Measurements from ENCODE around the gene NCKAP5L. TPM values are rescaled to one million over a fixed set of nuclear protein-coding genes. Genes with fewer than 3 reads are reported as not detected.

Gene NCKAP5L
- total and polyA plus RNA-seq, 9 of the 15 experiments (the other 6 are each of a cell fraction or from before 2014, with no cell fraction given), result 0.01 to 14.4 (median 3.7) TPM

DNA sequence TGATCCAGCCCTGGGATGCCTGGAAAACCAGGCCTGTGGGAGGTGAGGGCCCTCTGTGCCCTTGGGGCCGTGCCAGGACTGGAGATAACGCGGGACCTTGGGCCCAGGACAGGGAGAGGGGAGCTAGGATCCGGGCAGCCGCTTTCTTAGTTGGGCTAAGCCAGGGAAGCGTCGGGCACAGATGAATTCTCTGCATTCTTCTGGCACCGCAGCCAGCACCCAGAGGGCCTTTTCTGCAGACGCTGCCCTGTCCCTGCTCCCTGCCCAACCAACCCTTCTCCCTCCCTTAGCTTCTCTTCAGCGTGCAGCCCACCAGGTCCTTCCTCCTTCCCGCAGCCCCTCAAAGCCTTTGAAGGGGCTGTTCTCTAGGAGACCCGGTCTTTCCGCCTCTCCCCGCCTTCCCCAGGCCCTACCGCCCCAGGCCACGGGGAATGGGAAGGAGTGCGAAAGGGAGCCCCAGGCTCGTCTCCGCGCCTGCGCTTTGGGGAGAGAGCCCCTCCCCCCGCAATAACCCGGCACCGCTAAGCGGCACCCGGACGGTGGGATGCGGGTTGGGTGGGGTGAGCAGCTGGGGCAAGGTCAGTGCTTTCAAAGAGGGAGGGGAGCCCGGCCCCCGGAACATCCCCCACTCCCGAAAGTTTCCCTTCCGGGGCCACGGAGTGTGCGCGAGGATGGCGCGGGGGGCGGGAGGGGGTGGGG is 663 bp downstream of the NCKAP5L start (continued):
- TF ChIP-seq, protein P1, sequence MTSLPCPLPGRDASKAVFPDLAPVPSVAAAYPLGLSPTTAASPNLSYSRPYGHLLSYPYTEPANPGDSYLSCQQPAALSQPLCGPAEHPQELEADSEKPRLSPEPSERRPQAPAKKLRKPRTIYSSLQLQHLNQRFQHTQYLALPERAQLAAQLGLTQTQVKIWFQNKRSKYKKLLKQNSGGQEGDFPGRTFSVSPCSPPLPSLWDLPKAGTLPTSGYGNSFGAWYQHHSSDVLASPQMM (CRISPR knock-in tag; IDR thresholded peaks at IDR 0.05), result no peak
- TF ChIP-seq ZBTB7A (IDR thresholded peaks at IDR 0.05; ENCODE audit: borderline replicate concordance, control insufficient read depth, low read depth, low read length) (0 out of 2 replicates have a peak, but pooled peaks have one; percentile 8), NR3C1 (CRISPR knock-in tag; IDR thresholded peaks at IDR 0.05) (no peak), RBFOX2 (IDR thresholded peaks at IDR 0.05; ENCODE audit: low read depth, low read length) (0 out of 2 replicates have a peak, but pooled peaks have one; percentile 6), RBBP5 (IDR thresholded peaks at IDR 0.05; ENCODE audit: borderline replicate concordance, insufficient read depth, low read length, poor library complexity, severe bottlenecking) (no peak), GTF2F1 (IDR thresholded peaks at IDR 0.05; ENCODE audit: low read depth, low read length) (no peak), ZSCAN29 (IDR thresholded peaks at IDR 0.05) (no peak), RBM15 (IDR thresholded peaks at IDR 0.05; ENCODE audit: insufficient read depth, low read length) (no peak), CREB1 (IDR thresholded peaks at IDR 0.05) (no peak), CREB1 (CRISPR knock-in tag; IDR thresholded peaks at IDR 0.05) (0 out of 2 replicates have a peak, but pooled peaks have one; percentile 9), BRD4 (IDR thresholded peaks at IDR 0.05) (no peak)
- TF ChIP-seq, protein P2, sequence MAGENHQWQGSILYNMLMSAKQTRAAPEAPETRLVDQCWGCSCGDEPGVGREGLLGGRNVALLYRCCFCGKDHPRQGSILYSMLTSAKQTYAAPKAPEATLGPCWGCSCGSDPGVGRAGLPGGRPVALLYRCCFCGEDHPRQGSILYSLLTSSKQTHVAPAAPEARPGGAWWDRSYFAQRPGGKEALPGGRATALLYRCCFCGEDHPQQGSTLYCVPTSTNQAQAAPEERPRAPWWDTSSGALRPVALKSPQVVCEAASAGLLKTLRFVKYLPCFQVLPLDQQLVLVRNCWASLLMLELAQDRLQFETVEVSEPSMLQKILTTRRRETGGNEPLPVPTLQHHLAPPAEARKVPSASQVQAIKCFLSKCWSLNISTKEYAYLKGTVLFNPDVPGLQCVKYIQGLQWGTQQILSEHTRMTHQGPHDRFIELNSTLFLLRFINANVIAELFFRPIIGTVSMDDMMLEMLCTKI (IDR thresholded peaks at IDR 0.05; ENCODE audit: partially characterized antibody), result no peak
- TF ChIP-seq, protein P3, sequence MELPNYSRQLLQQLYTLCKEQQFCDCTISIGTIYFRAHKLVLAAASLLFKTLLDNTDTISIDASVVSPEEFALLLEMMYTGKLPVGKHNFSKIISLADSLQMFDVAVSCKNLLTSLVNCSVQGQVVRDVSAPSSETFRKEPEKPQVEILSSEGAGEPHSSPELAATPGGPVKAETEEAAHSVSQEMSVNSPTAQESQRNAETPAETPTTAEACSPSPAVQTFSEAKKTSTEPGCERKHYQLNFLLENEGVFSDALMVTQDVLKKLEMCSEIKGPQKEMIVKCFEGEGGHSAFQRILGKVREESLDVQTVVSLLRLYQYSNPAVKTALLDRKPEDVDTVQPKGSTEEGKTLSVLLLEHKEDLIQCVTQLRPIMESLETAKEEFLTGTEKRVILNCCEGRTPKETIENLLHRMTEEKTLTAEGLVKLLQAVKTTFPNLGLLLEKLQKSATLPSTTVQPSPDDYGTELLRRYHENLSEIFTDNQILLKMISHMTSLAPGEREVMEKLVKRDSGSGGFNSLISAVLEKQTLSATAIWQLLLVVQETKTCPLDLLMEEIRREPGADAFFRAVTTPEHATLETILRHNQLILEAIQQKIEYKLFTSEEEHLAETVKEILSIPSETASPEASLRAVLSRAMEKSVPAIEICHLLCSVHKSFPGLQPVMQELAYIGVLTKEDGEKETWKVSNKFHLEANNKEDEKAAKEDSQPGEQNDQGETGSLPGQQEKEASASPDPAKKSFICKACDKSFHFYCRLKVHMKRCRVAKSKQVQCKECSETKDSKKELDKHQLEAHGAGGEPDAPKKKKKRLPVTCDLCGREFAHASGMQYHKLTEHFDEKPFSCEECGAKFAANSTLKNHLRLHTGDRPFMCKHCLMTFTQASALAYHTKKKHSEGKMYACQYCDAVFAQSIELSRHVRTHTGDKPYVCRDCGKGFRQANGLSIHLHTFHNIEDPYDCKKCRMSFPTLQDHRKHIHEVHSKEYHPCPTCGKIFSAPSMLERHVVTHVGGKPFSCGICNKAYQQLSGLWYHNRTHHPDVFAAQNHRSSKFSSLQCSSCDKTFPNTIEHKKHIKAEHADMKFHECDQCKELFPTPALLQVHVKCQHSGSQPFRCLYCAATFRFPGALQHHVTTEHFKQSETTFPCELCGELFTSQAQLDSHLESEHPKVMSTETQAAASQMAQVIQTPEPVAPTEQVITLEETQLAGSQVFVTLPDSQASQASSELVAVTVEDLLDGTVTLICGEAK (IDR thresholded peaks at IDR 0.05), result peak; percentile 38; the same call in 1 of the 2 replicates
- TF ChIP-seq, protein P3 (CRISPR knock-in tag; IDR thresholded peaks at IDR 0.05), result no peak

All from K562 (cell line).